HG02884 (cell line): Measurements from ENCODE around the gene SREBF2.

ENCODE experiments used
- ATAC-seq: cut with Tn5 transposase; IDR thresholded peaks from one replicate; pipeline ENCODE4 v1.9.1; 2021; ENCODE audit warnings: mild to moderate bottlenecking, moderate library complexity; ENCODE audit not compliant: unreplicated experiment

SREBF2 gene

GRCh38 chr22:41917903-41918791 is 85.2 kb downstream of the SREBF2 start:
- no peak for ATAC-seq

- peak; percentile 51 for ATAC-seq
Measured at GRCh38 chr22:41919357-41920224, 86.7 kb downstream of the SREBF2 start.

- ATAC-seq = peak; percentile 13
Measured at GRCh38 chr22:41920271-41920976, 87.5 kb downstream of the SREBF2 start.

- no peak for ATAC-seq
Measured at GRCh38 chr22:41922328-41922727, 89.4 kb downstream of the SREBF2 start.

GRCh38 chr22:41922940-41923594 is 90.2 kb downstream of the SREBF2 start:
- no peak for ATAC-seq

- ATAC-seq = no peak
Measured at GRCh38 chr22:41923595-41924276, 90.8 kb downstream of the SREBF2 start.

GRCh38 chr22:41925783-41926460 is 93.0 kb downstream of the SREBF2 start:
- no peak for ATAC-seq

GRCh38 chr22:41927813-41928212 is 94.9 kb downstream of the SREBF2 start:
- ATAC-seq = no peak

GRCh38 chr22:41928593-41929417 is 95.9 kb downstream of the SREBF2 start:
- ATAC-seq = no peak

GRCh38 chr22:41929418-41929810 is 96.5 kb downstream of the SREBF2 start:
- no peak for ATAC-seq

- no peak for ATAC-seq
Measured at GRCh38 chr22:41931701-41932269, 98.9 kb downstream of the SREBF2 start.

- no peak for ATAC-seq
Measured at GRCh38 chr22:41932353-41932752, 99.4 kb downstream of the SREBF2 start.

- ATAC-seq = no peak
Measured at GRCh38 chr22:41933411-41934177, 100.7 kb downstream of the SREBF2 start.

- no peak for ATAC-seq
Measured at GRCh38 chr22:41934284-41935014, 101.5 kb downstream of the SREBF2 start.

- no peak for ATAC-seq
Measured at GRCh38 chr22:41935015-41935351, 102.1 kb downstream of the SREBF2 start.

- no peak for ATAC-seq
Measured at GRCh38 chr22:41935509-41935908, 102.6 kb downstream of the SREBF2 start.

- ATAC-seq = no peak
Measured at GRCh38 chr22:41936894-41937169, 103.9 kb downstream of the SREBF2 start.
